KMS-11 (cell line): ENCODE results near the gene PTCSC3.

ENCODE experiments used
- H2AFZ ChIP-seq: fragments of 200-600 bp; sonication (generic); 2 replicates; pipeline ENCODE4 v1.6.1; 2016; ENCODE audit warnings: antibody characterized with exemption, mixed run types, low read depth
- H3K27ac ChIP-seq: fragments of 200-600 bp; sonication (generic); 2 replicates; pipeline ENCODE4 v1.6.1; 2016; ENCODE audit warnings: mild to moderate bottlenecking, mixed run types
- H3K27me3 ChIP-seq: fragments of 200-600 bp; sonication (generic); 2 replicates; pipeline ENCODE4 v1.6.1; 2017; ENCODE audit warnings: mild to moderate bottlenecking, low read depth, mixed run types, moderate library complexity; ENCODE audit not compliant: insufficient read depth
- H3K36me3 ChIP-seq: fragments of 200-600 bp; sonication (generic); 2 replicates; pipeline ENCODE4 v1.6.1; 2017; ENCODE audit warnings: mild to moderate bottlenecking, mixed run types; ENCODE audit not compliant: insufficient read depth
- H3K4me1 ChIP-seq: fragments of 200-600 bp; sonication (generic); 2 replicates; pipeline ENCODE4 v1.6.1; 2016; ENCODE audit warnings: mild to moderate bottlenecking, low read depth, mixed run types; ENCODE audit not compliant: poor library complexity, severe bottlenecking
- H3K4me2 ChIP-seq: fragments of 200-600 bp; sonication (generic); 2 replicates; pipeline ENCODE4 v1.7.0; 2016; ENCODE audit warnings: mild to moderate bottlenecking, mixed run types
- H3K4me3 ChIP-seq: fragments of 200-600 bp; sonication (generic); IDR thresholded peaks from 2 replicates; pipeline ENCODE4 v1.6.1; 2017; ENCODE audit warnings: low read depth, low read length, mixed read lengths; ENCODE audit not compliant: insufficient read depth
- H3K79me2 ChIP-seq: fragments of 200-600 bp; sonication (generic); 2 replicates; pipeline ENCODE4 v1.6.1; 2016; ENCODE audit warnings: low read depth, mixed run types; ENCODE audit not compliant: insufficient read depth
- H3K9ac ChIP-seq: fragments of 200-600 bp; sonication (generic); 2 replicates; pipeline ENCODE4 v1.6.1; 2016; ENCODE audit warnings: mild to moderate bottlenecking, mixed run types
- H4K20me1 ChIP-seq: fragments of 200-600 bp; sonication (generic); 2 replicates; pipeline ENCODE4 v1.6.1; 2016; ENCODE audit warnings: mild to moderate bottlenecking, mixed run types; ENCODE audit not compliant: insufficient read depth
- CTCF ChIP-seq: fragments of 200-600 bp; sonication (generic); conservative IDR thresholded peaks from 2 replicates; pipeline ENCODE4 v1.6.1; 2017; ENCODE audit warnings: low read depth, mild to moderate bottlenecking, antibody characterized with exemption, low read length, moderate library complexity, mixed read lengths

The PTCSC3 gene

GRCh38 chr14:36086629-36087395, 89.7 kb downstream of the PTCSC3 start:
- Histone ChIP-seq H3K9ac (no peak overlapping the region), H3K27me3 (no peaks in the 10 kb centered on the region), H3K4me3 (no peak overlapping the region), H3K4me1 (no peaks in the 10 kb centered on the region), H3K27ac (no peak overlapping the region), H4K20me1 (no peaks in the 10 kb centered on the region), H2AFZ (no peak overlapping the region), H3K4me2 (no peak overlapping the region), H3K36me3 (no peaks in the 10 kb centered on the region), H3K79me2 (no peaks in the 10 kb centered on the region)
- TF ChIP-seq CTCF, result no peak

GRCh38 chr14:36085861-36086260, 90.7 kb downstream of the PTCSC3 start:
- H3K4me2 ChIP-seq, result no peak overlapping the region

More at GRCh38 chr14:36085861-36086260, 90.7 kb downstream of the PTCSC3 start:
- H3K4me3 ChIP-seq, result no peak overlapping the region
- no peak overlapping the region for H3K9ac ChIP-seq
- peak overlapping the region; percentile 26; the same call in 1 of the 2 replicates for H2AFZ ChIP-seq
- no peaks in the 10 kb centered on the region for H3K4me1 ChIP-seq
- no peaks in the 10 kb centered on the region for H3K27me3 ChIP-seq
- no peak overlapping the region for H3K27ac ChIP-seq
- H3K36me3 ChIP-seq, result no peaks in the 10 kb centered on the region
- TF ChIP-seq CTCF, result no peak
- no peaks in the 10 kb centered on the region for H3K79me2 ChIP-seq
- H4K20me1 ChIP-seq, result no peaks in the 10 kb centered on the region
